ENCODE results near the gene SATB2.

Gene SATB2

DNA sequence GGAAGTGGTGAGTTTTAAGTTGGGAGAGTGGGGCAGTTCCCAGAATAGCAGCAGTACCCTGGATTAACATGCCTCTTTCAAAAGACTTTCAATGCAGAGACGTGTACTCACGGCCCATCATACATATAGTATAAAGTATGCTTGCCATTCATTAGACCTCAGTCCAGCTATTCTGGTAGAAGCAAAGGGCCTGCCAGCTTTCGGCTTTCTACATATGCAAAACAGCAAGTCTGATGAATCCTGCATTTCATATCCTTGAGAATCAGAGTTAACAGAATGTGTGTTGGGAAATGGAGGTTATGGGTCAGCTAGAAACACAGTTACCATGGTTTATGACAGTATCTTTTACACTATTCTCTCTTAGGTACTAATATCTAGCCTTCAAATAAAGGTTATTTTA lies 27.5 kb downstream of the SATB2 start:
- DNase-seq (ENCODE audit: low read depth) = no peak
- no peak overlapping the region for H3K4me3 ChIP-seq (ENCODE audit: control insufficient read depth, low read depth, low read length)
- TF ChIP-seq, protein P1, sequence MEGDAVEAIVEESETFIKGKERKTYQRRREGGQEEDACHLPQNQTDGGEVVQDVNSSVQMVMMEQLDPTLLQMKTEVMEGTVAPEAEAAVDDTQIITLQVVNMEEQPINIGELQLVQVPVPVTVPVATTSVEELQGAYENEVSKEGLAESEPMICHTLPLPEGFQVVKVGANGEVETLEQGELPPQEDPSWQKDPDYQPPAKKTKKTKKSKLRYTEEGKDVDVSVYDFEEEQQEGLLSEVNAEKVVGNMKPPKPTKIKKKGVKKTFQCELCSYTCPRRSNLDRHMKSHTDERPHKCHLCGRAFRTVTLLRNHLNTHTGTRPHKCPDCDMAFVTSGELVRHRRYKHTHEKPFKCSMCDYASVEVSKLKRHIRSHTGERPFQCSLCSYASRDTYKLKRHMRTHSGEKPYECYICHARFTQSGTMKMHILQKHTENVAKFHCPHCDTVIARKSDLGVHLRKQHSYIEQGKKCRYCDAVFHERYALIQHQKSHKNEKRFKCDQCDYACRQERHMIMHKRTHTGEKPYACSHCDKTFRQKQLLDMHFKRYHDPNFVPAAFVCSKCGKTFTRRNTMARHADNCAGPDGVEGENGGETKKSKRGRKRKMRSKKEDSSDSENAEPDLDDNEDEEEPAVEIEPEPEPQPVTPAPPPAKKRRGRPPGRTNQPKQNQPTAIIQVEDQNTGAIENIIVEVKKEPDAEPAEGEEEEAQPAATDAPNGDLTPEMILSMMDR (conservative IDR thresholded peaks at IDR 0.05; ENCODE audit: control insufficient read depth, insufficient read depth, low read depth, low read length) = no peak

- no peak overlapping the region for H3K4me3 ChIP-seq (ENCODE audit: control insufficient read depth, low read depth, low read length)
- no peak for DNase-seq (ENCODE audit: low read depth)
- TF ChIP-seq, protein P1 (conservative IDR thresholded peaks at IDR 0.05; ENCODE audit: control insufficient read depth, insufficient read depth, low read depth, low read length) = no peak
These were observed 29.4 kb downstream of the SATB2 start for GRCh38 chr2:199428291-199428690.

DNA sequence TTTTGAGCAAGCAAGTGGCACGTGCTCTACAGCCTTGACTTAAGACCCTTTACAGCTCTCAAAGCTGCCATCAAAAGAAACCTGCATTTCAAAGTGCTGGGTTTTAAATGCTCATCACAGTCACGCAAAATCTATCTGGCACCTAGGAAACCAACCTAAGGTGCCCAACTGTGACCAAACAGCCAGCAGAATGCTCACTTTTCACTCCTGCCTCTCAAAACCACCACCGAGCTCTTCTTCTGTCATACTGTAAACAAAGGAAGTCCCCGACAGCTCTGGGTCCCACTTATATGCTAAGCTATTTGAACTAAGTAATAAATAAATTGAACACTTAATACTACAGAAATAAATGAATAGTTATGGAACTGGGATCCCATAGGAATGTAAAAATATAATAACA lies 33.6 kb downstream of the SATB2 start:
- TF ChIP-seq, protein P1 (conservative IDR thresholded peaks at IDR 0.05; ENCODE audit: control insufficient read depth, insufficient read depth, low read depth, low read length) = no peak
- no peak overlapping the region for H3K4me3 ChIP-seq (ENCODE audit: control insufficient read depth, low read depth, low read length)
- DNase-seq (ENCODE audit: low read depth) = no peak

GRCh38 chr2:199419428-199419827 lies 38.3 kb downstream of the SATB2 start:
- TF ChIP-seq, protein P1 (conservative IDR thresholded peaks at IDR 0.05; ENCODE audit: control insufficient read depth, insufficient read depth, low read depth, low read length) = no peak
- DNase-seq (ENCODE audit: low read depth) = no peak
- H3K4me3 ChIP-seq (ENCODE audit: control insufficient read depth, low read depth, low read length) = no peak overlapping the region

DNA sequence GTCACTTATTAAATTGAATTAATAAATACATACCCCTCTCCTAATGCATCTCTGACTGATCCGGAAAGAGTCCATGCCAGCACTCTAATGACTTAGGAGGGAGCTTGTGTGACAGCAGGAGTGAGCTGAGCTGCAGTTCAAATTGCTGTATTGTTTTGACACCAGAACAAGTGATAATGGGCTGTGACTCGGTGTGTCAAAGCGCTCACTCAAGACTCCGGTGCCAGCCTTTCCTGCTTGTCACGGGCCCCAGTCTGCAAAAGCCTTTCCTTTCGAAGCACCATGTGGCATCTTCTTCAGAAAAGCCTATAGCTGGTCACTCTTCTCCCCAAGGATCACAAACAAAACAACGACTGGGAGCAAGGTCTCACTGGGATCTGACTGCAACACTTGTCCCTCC lies 43.3 kb downstream of the SATB2 start:
- TF ChIP-seq, protein P1 (conservative IDR thresholded peaks at IDR 0.05; ENCODE audit: control insufficient read depth, insufficient read depth, low read depth, low read length) = no peak
- no peak overlapping the region for H3K4me3 ChIP-seq (ENCODE audit: control insufficient read depth, low read depth, low read length)
- no peak for DNase-seq (ENCODE audit: low read depth)

- TF ChIP-seq, protein P1 (conservative IDR thresholded peaks at IDR 0.05; ENCODE audit: control insufficient read depth, insufficient read depth, low read depth, low read length) = no peak
- DNase-seq (ENCODE audit: low read depth) = no peak
- no peak overlapping the region for H3K4me3 ChIP-seq (ENCODE audit: control insufficient read depth, low read depth, low read length)
These were observed 43.7 kb downstream of the SATB2 start for GRCh38 chr2:199414001-199414400.
